Trophoblast cell (in vitro differentiated cells and primary cell): ENCODE measurements around the gene DTD1.

Experiments
- DNase-seq, 2 donors: peaks; one replicate each; pipeline ENCODE4 v3.0.0-alpha.2; 2016
- H2AFZ ChIP-seq: 2 replicates; pipeline ENCODE4 v1.6.1; 2013; ENCODE audit warnings: low read length, moderate library complexity, mild to moderate bottlenecking; ENCODE audit not compliant: insufficient read depth, poor library complexity
- H2AK5ac ChIP-seq: 2 replicates; pipeline ENCODE4 v1.6.1; 2013; ENCODE audit warnings: mild to moderate bottlenecking, low read length
- H2BK120ac ChIP-seq: 2 replicates; pipeline ENCODE4 v1.6.1; 2013; ENCODE audit warnings: low read length, mild to moderate bottlenecking, moderate library complexity; ENCODE audit not compliant: insufficient read depth, poor library complexity
- H2BK12ac ChIP-seq: 2 replicates; pipeline ENCODE4 v1.6.1; 2013; ENCODE audit warnings: mild to moderate bottlenecking, low read length, moderate library complexity
- H2BK5ac ChIP-seq: 2 replicates; pipeline ENCODE4 v1.6.1; 2013; ENCODE audit warnings: low read length, low read depth, moderate library complexity, mild to moderate bottlenecking; ENCODE audit not compliant: poor library complexity
- H3K14ac ChIP-seq: 2 replicates; pipeline ENCODE4 v1.6.1; 2013; ENCODE audit warnings: mild to moderate bottlenecking, low read length
- H3K18ac ChIP-seq: 2 replicates; pipeline ENCODE4 v1.6.1; 2013; ENCODE audit warnings: mild to moderate bottlenecking, low read length
- H3K23ac ChIP-seq: 2 replicates; pipeline ENCODE4 v1.6.1; 2013; ENCODE audit warnings: low read length
- H3K27ac ChIP-seq: 2 replicates; pipeline ENCODE4 v1.5.1; 2013; ENCODE audit warnings: low read depth, mild to moderate bottlenecking, inconsistent platforms, low read length, moderate library complexity
- H3K27me3 ChIP-seq: 2 replicates; pipeline ENCODE4 v1.6.1; 2013; ENCODE audit warnings: inconsistent platforms, mild to moderate bottlenecking, low read length, moderate library complexity; ENCODE audit not compliant: insufficient read depth
- H3K36me3 ChIP-seq, 2 experiments: 1 replicate in 1 of 2; 2 replicates in 1 of 2; pipeline ENCODE4 v1.6.1; 2013; ENCODE audit warnings: low read length in 2 of 2, mild to moderate bottlenecking in 2 of 2, moderate library complexity in 1 of 2; ENCODE audit not compliant: insufficient read depth in 2 of 2, control insufficient read depth in 1 of 2
- H3K4ac ChIP-seq: 2 replicates; pipeline ENCODE4 v1.6.1; 2013; ENCODE audit warnings: low read depth, mild to moderate bottlenecking, low read length, moderate library complexity
- H3K4me1 ChIP-seq, 2 experiments: 1 replicate in 1 of 2; 2 replicates in 1 of 2; pipeline ENCODE4 v1.6.1; 2013; ENCODE audit warnings: low read length in 2 of 2, mild to moderate bottlenecking in 2 of 2, moderate library complexity in 1 of 2; ENCODE audit not compliant: insufficient read depth in 2 of 2, control insufficient read depth in 1 of 2
- H3K4me2 ChIP-seq: 2 replicates; pipeline ENCODE4 v1.6.1; 2013; ENCODE audit warnings: inconsistent platforms, mild to moderate bottlenecking, low read length, moderate library complexity
- H3K4me3 ChIP-seq: 2 replicates; pipeline ENCODE4 v1.5.1; 2013; ENCODE audit warnings: mild to moderate bottlenecking, low read depth, low read length, inconsistent platforms
- H3K79me1 ChIP-seq: one replicate; pipeline ENCODE4 v1.6.1; 2013; ENCODE audit warnings: low read length
- H3K79me2 ChIP-seq: 2 replicates; pipeline ENCODE4 v1.6.1; 2013; ENCODE audit warnings: low read length, mild to moderate bottlenecking; ENCODE audit not compliant: control insufficient read depth, insufficient read depth, poor library complexity
- H3K9ac ChIP-seq: 2 replicates; pipeline ENCODE4 v1.6.1; 2013; ENCODE audit warnings: mild to moderate bottlenecking, low read length
- H3K9me3 ChIP-seq: 2 replicates; pipeline ENCODE4 v1.6.1; 2013; ENCODE audit warnings: low read depth, mild to moderate bottlenecking, control low read depth, inconsistent platforms, low read length; ENCODE audit not compliant: insufficient read depth
- H4K12ac ChIP-seq: 2 replicates; pipeline ENCODE4 v1.6.1; 2013; ENCODE audit warnings: low read depth, mild to moderate bottlenecking, low read length, moderate library complexity
- H4K8ac ChIP-seq: 2 replicates; pipeline ENCODE4 v1.6.1; 2013; ENCODE audit warnings: low read depth, mild to moderate bottlenecking, low read length, moderate library complexity
- H4K91ac ChIP-seq: one replicate; pipeline ENCODE4 v1.6.1; 2013; ENCODE audit warnings: low read depth, mild to moderate bottlenecking, low read length, moderate library complexity
- WGBS: extraction: QIAGEN DNeasy Blood & Tissue Kit; methylation state at CpG from one replicate; pipeline ENCODE4 v1.1.7; 2013; ENCODE audit warnings: missing lambda C conversion rate; ENCODE audit not compliant: insufficient read length, insufficient coverage; ENCODE audit errors: extremely low coverage; 5-methylcytosine and 5-hydroxymethylcytosine counted together

DTD1 gene

GRCh38 chr20:18623156-18623910, 35.5 kb downstream of the DTD1 start:
- H3K36me3 ChIP-seq, result no peaks in the 10 kb centered on the region
- no peak overlapping the region for H3K4ac ChIP-seq
- H4K12ac ChIP-seq, result no peak overlapping the region
- no peak overlapping the region for H2BK5ac ChIP-seq
- H3K9ac ChIP-seq, result no peak overlapping the region
- no peak overlapping the region for H2BK12ac ChIP-seq
- H3K4me1 ChIP-seq, result no peaks in the 10 kb centered on the region
- no CpG with 5 or more reads among the region's 14 CpGs for WGBS
- no peak for DNase-seq
- no peak overlapping the region for H2AFZ ChIP-seq
- no peak overlapping the region for H3K14ac ChIP-seq
- H2BK120ac ChIP-seq, result no peak overlapping the region
- H3K27ac ChIP-seq, result no peak overlapping the region
- H3K79me1 ChIP-seq, result no peaks in the 10 kb centered on the region
- H3K18ac ChIP-seq, result no peak overlapping the region
- no peaks in the 10 kb centered on the region for H3K27me3 ChIP-seq
- no peak overlapping the region for H3K23ac ChIP-seq
- H3K79me2 ChIP-seq, result no peaks in the 10 kb centered on the region
- H2AK5ac ChIP-seq, result no peak overlapping the region
- H3K4me2 ChIP-seq, result no peak overlapping the region
- no peaks in the 10 kb centered on the region for H3K9me3 ChIP-seq
- no peak overlapping the region for H4K8ac ChIP-seq
- H3K4me3 ChIP-seq, result no peak overlapping the region
- no peak overlapping the region for H4K91ac ChIP-seq

- H3K9me3 ChIP-seq, result no peaks in the 10 kb centered on the region
- no peak overlapping the region for H3K4me2 ChIP-seq
- no peaks in the 10 kb centered on the region for H3K27me3 ChIP-seq
- H3K4me3 ChIP-seq, result no peak overlapping the region
- no peak overlapping the region for H3K18ac ChIP-seq
- no peaks in the 10 kb centered on the region for H3K36me3 ChIP-seq
- H3K79me2 ChIP-seq, result no peaks in the 10 kb centered on the region
- H3K4me1 ChIP-seq, result no peaks in the 10 kb centered on the region
- H3K79me1 ChIP-seq, result no peaks in the 10 kb centered on the region
- H3K4ac ChIP-seq, result no peak overlapping the region
- no peak overlapping the region for H2BK12ac ChIP-seq
- H2BK5ac ChIP-seq, result no peak overlapping the region
- no peak overlapping the region for H2BK120ac ChIP-seq
- no peak overlapping the region for H4K12ac ChIP-seq
- H2AFZ ChIP-seq, result no peak overlapping the region
- no peak overlapping the region for H3K9ac ChIP-seq
- H2AK5ac ChIP-seq, result no peak overlapping the region
- no peak overlapping the region for H4K91ac ChIP-seq
- H3K27ac ChIP-seq, result no peak overlapping the region
- no CpG with 5 or more reads among the region's 2 CpGs for WGBS
- no peak overlapping the region for H3K14ac ChIP-seq
- no peak for DNase-seq
- no peak overlapping the region for H4K8ac ChIP-seq
- no peak overlapping the region for H3K23ac ChIP-seq
Observed at GRCh38 chr20:18624948-18625347, 37.1 kb downstream of the DTD1 start.

- H4K12ac ChIP-seq, result no peak overlapping the region
- no peak overlapping the region for H2BK12ac ChIP-seq
- H2AK5ac ChIP-seq, result no peak overlapping the region
- no peak overlapping the region for H4K91ac ChIP-seq
- no peak overlapping the region for H3K18ac ChIP-seq
- no peak overlapping the region for H3K27ac ChIP-seq
- no peaks in the 10 kb centered on the region for H3K4me1 ChIP-seq
- no peak overlapping the region for H2BK5ac ChIP-seq
- H3K4me2 ChIP-seq, result no peak overlapping the region
- H3K4ac ChIP-seq, result no peak overlapping the region
- H3K23ac ChIP-seq, result no peak overlapping the region
- H3K9ac ChIP-seq, result no peak overlapping the region
- H3K36me3 ChIP-seq, result no peaks in the 10 kb centered on the region
- H4K8ac ChIP-seq, result no peak overlapping the region
- DNase-seq, result no peak
- H3K14ac ChIP-seq, result no peak overlapping the region
- H3K4me3 ChIP-seq, result no peak overlapping the region
- no CpG with 5 or more reads among the region's 6 CpGs for WGBS
- H3K27me3 ChIP-seq, result no peaks in the 10 kb centered on the region
- H2BK120ac ChIP-seq, result no peak overlapping the region
- no peaks in the 10 kb centered on the region for H3K9me3 ChIP-seq
- no peaks in the 10 kb centered on the region for H3K79me1 ChIP-seq
- H3K79me2 ChIP-seq, result no peaks in the 10 kb centered on the region
- H2AFZ ChIP-seq, result no peak overlapping the region
Observed at GRCh38 chr20:18625907-18626655, 38.2 kb downstream of the DTD1 start.

- H2BK120ac ChIP-seq, result no peak overlapping the region
- H4K91ac ChIP-seq, result no peak overlapping the region
- WGBS, result no CpG with 5 or more reads among the region's 11 CpGs
- DNase-seq, result peak; percentile 38 to 62
- no peaks in the 10 kb centered on the region for H3K4me1 ChIP-seq
- no peak overlapping the region for H3K14ac ChIP-seq
- no peak overlapping the region for H2AK5ac ChIP-seq
- H3K36me3 ChIP-seq, result no peaks in the 10 kb centered on the region
- H3K18ac ChIP-seq, result no peak overlapping the region
- no peaks in the 10 kb centered on the region for H3K9me3 ChIP-seq
- H2BK12ac ChIP-seq, result no peak overlapping the region
- no peaks in the 10 kb centered on the region for H3K27me3 ChIP-seq
- no peak overlapping the region for H3K9ac ChIP-seq
- no peak overlapping the region for H3K4ac ChIP-seq
- H4K12ac ChIP-seq, result no peak overlapping the region
- H4K8ac ChIP-seq, result no peak overlapping the region
- no peak overlapping the region for H3K27ac ChIP-seq
- H3K23ac ChIP-seq, result no peak overlapping the region
- no peaks in the 10 kb centered on the region for H3K79me1 ChIP-seq
- H3K4me2 ChIP-seq, result no peak overlapping the region
- no peak overlapping the region for H2AFZ ChIP-seq
- H3K79me2 ChIP-seq, result no peaks in the 10 kb centered on the region
- H3K4me3 ChIP-seq, result no peak overlapping the region
- H2BK5ac ChIP-seq, result no peak overlapping the region
Observed at GRCh38 chr20:18628330-18628920, 40.6 kb downstream of the DTD1 start.
